ENCODE results near the gene SLC22A23.
"Not testable (repeated sequence)": the region's sequence is repeated elsewhere in the genome, so short reads cannot be mapped to it uniquely, and the experiment has no call there.

Gene SLC22A23

DNA sequence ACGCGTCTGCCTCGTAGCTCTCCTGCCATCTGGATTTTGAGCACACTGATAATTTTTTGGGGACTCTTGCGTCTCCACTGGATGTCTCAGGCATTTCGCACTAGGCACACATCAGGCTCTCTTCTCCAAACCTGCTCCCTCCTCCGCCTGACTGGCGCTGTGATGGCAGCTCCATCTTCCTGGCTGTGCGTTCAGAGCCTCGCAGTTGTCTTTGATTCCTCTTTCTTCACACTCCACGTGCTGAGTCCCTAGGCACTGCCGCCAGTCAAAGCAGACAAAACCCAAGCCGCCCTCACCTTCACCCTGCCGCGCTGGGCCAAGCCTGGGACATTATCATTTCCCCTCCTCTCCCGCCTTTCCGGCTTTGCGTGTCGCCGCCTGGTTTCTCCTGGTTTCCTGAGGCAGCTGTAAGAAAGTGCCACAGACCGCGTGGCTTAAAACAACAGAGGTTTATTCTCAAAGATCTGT lies 197.3 kb downstream of the SLC22A23 start:
- DNase-seq = peak; percentile 13

DNA sequence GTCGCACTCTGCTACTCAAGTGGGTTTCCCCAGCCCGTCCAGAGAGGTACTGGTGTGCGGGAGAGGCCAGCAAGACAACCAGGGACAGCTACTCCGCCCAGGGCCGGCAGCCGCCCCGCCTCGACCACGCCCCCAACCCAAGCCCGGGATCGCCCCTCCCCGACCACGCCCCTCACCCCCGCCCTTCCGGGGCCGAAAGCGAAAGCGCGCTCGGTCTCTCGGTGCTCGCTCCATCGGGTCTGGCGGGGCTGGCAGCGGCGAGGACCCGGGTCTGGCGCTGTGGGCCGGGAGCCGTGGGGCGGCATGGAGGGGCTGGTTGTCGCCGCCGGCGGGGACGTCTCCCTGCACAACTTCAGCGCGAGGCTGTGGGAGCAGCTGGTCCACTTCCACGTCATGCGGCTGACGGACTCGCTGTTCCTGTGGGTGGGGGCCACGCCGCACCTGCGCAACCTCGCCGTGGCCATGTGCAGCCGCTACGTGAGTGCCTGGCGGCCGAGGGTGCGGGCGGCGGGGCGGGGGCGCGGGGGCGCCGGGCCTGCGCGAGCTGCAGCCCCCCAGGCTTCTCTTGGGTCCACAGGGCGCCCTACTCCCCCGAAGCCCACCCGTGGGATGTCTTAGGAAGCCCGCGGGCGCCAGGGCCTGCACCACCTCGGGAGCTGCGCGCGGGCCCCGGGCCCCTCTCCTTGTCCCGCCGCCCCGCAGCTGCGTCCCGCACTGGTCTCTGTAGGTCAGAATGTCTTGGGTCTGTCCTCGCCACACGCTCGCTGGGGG lies 197.9 kb downstream of the SLC22A23 start, which contains the start of gene PSMG4:
Gene PSMG4, plus strand, starts transcription at position 228 of the 771 bp plus-strand sequence. Its CDS starts 76 bp downstream, at position 304.
- peak; percentile 92 for DNase-seq

DNA sequence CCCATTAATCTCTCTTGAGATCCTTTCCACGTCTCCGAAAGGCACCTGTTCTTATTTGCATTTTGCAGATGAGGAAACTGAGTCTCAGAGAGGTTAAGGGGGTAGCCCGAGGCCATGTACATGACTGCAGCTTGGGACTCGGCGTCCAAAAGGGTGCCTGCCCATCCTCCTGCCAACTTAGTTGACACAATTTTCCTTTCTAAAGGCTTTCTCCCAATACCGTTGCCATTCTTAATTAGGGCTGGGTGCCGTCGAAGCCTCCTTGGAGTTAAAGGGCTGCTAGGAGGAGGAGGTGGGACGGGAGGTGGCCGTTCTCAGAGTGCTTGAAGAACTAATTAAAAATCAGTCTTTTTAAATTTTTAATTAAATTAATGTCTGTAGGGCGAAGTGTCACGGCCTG lies 198.6 kb downstream of the SLC22A23 start:
- no peak for DNase-seq

DNA sequence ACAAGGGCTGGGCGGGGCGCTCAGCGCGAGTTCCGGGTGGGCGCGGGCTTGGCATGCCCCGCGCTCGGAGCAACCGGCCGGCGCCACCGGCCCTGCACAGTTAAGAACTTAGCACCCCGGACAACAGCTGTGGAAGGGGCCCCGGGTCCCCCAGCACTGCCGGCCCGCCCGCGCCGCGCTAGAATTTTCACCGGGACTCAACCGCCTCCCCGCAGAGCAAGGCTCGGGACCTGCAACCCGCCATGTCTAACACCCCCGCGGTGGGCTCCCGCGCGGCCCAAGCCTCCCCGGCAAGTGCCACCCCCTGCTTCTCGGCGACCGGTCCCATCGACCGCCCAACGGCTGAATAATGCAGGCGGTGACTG lies 203.3 kb downstream of the SLC22A23 start:
- DNase-seq = no peak

DNA sequence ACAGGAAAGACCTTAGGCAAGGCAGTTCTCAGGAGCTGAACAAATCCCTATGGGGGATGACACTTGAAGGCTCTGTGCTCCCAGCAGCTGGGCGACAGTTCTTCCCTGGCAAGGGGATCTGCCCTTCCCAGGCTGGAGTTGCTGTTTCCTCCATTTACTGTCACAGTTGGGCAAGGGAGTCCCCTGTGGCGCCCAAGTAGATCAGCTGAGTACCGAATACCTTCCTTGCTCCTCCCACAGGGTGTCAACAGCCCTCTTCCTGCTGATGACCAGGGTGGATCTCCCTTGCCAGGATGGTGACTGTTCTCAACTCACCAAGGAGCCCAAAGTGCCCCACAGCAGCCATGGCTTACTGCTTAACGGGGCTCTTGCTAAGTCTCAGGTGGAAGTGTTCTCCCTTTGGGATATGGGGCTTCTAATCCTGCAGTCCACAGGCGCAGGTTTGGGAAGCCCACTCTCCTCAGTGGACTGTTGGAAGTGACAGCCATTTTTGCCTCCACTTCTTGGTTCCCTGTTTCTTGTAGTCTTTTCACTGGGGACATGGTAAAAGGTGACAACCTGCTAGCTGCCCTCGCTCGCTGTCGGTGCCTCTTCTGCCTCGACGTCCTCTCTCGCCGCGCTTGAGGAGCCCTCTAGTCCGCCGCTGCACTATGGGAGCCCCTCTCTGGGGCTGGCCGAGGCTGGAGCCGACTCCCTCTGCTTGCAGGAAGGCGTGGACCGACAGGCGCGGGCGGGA lies 203.8 kb downstream of the SLC22A23 start:
- DNase-seq = no peak

DNA sequence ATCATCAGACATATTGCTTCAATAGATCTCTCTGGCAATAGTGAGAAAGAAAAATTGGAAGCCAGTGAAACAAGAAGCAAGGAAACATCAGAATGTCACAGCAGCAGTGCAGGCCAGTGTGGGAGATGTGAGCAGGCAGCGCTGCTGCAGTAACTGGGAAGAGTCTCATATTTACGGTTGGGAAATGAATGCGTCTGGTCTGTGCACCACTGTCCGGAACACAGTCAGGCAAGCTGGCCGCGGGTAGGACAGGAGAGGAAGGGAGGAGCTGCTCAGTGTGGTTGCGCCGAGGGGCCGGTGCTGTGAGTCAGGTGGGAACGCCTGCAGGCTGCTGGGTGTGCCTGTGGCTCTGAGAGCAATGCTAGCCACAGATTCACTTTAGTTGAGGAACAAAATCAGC lies 204.5 kb downstream of the SLC22A23 start:
- no peak for DNase-seq

DNA sequence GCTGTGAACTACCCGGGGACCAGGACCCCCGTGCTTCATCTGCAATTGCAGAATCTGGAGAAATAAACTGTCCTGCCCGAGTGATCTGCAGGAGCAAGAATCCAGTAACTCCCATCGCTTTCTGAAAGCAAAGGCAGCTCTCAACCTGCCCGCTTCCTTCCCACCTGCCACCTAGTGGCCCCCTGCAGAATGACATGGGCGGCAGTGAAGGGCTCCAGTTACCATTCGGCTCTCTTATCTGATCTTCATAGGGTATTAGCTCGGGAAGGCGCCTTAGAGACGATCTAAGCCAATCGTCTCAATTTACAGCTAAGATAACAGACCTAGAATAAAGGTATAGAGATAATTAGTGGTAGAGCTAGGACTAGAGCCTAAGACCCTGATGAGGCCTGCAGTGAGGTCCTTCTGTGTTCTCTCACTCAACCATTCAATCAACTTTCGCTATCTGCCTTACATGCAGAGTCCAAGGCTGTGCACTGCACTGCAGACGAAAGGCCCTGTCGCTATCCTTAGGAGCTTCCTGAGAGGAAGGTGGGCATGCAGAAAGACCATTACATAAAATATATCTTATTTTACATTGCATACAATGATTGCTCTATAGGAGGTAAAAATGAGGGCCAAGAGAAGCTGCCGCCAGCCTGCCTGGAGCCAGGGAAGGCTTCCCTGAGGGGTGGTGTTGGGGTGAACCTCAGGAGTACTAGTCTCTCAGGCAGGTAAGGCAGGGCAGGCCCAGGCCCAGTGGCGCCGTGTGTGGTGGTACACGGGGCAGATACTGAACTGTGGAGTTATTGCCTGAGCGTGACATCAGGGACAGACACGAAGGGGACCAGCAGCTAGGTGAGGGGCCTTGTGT lies 205.2 kb downstream of the SLC22A23 start:
- DNase-seq = peak; percentile 80

DNA sequence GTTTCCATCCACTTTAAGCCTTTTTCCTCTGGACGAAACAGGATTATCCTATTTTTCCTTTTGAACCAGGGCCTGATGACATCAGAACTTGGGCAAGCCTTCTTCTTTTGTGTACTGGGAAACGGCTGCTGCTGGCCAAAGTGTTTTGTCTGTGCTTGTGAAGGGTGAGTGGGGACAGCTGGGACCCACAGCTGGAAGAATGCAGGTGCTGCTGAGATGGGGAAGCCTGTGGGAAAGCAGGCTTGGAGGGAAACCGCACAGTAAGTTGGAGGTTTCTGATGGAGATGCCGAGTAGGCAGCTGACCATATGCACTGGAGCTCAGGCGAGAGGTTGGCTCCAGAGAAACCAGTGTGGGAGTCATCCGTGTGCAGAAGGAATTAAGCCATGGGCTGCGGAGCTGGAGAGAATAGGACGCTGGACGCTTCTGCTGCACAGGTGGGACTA lies 206.6 kb downstream of the SLC22A23 start:
- DNase-seq = no peak

DNA sequence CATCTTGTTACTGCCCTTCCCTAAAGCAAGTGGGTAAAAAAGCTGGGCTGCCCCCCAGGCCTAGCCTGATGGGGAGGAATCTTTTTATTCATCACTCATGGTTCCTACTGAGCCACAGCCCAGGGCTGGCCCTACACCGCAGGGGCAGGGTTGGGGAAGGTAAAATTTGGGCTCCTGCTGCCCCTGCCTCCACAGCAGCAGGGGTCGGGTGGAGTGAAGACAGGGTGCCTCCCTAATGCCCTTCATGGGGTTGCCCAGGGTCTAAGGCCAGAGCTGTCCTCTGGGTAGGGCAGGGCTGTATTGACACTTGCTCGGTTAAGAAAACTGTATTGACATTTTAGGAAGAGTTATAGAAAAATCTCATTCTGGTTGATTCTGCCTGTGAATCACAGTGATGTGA lies 207.0 kb downstream of the SLC22A23 start:
- DNase-seq = no peak

DNA sequence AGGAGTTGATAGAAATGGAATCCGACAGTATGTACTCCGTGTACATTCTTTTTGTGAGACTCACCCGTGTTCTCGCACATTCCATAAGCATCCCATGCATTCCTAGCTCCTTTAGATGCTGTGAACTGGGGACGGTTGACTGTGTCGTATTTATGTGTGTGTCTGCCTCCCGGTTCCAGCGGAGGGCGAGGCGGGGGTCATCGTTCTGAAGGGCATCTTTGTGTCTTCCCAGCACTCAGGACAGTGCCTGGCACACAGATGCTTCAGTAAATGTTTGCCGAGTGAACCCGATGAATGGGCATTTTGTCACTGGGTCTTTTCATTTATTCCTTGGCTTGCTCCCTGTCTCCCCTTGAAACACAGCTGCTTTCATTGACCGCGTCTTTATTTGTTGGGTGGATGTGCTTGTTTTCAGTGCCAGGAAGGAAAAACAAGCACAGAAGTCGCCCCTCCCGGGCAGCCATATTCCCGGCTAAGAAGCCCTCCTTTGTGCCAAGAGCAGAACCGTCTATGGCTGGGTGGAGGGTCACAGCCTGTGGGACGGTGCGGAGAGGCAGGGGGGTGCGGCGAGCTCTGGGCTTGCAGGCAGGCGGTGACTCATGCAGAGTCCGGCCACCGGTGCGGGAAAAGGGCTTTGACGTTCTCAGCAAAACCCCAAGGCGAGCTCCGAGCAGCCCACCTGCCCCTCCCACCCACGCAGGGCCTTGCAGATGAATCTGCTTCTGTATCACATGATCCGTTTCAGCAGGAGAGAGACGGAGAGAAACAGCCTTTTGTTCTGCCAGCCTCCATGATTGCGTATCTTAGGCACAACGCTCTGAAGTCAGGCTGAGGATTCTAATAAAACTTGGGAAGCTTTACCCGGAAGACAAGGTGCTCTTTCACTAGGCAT lies 209.3 kb downstream of the SLC22A23 start:
- DNase-seq = no peak

DNA sequence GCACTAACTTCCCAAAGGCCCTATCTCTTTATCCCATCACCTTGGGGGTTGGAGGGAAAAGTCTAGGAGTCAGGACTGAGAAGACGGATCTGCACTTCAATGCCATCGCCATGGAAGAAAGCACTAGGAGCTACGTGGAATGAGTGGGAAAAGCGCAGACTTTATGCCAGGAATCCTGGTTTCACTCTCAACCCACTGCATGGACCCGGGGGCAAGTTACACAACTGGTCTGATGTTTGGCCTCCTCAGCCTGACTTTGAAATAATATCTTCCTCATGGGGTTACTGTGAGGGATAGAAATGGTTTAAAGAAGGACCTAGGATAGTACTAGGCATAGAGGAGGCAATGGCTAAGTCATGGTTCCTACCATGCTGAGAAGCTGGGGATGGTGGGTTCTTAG lies 211.6 kb downstream of the SLC22A23 start:
- DNase-seq = no peak

DNA sequence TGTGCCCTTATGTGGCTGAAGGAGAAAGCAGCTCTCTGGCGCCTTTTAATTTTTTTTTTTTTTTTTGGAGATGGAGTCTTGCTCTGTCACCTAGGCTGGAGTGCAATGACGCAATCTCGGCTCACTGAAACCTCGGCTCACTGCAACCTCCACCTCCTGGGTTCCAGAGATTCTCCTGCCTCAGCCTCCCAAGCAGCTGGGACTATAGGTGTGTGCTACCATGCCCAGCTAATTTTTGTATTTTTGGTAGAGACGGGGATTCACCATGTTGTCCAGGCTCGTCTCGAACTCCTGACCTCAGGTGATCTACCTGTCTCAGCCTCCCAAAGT lies 212.1 kb downstream of the SLC22A23 start:
- DNase-seq = not testable (repeated sequence)

DNA sequence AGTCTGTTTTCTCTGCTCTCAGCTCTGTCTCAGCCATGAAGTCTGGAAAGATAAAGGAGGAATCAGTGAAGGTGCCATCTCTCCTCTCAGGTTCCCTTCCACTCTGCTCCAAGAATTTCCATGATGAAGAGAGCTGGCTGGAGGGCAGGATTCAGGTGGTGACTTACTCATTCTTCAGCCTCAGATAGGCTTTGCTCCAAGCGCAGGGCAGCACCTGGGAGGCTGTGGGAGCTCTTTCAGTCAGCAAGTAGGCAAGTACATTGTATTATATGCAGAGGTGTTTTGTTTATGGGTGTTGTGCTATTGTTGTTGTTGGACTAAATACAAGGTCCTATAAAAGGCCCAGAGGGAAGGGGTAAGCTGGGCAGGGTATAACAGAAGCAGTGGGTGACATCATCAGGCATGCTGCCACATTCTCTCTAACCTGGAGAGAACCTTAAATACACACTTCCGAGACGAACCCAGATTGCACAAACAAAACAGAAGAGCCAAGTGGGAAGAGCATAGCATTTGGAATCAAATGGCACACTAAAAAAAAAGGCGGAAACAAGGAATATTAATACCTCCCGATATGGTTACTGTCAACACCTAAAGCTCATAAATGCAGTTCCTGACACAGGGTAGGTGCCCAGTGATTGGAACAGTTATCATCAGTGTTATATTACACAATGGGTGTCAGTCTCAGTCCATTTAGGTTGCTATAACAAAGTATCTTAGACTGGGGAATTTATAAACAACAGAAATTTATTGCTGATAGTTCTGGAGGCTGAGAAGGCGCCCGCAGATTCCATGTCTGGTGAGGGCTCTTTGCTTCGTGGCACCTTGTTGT lies 212.6 kb downstream of the SLC22A23 start:
- DNase-seq = no peak

DNA sequence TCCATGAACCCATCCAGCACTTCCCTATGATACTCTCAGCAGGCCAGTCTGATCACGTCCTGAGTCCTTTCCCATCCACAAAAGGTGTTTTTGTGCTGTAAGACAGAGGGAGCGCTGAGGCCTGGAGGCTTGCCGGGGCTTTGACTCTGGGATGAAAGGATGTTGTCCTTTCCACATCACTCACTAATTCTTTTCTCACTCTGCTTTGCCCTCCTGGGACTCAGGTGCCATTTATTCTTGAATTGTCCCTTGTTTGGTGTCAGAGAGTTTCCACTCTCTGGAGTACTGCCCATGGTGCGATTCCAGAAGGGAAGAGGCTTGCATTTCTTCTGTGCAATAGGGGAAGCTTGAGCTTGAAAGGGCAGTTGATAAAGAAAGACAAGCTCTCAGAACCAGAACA lies 214.1 kb downstream of the SLC22A23 start:
- no peak for DNase-seq

DNA sequence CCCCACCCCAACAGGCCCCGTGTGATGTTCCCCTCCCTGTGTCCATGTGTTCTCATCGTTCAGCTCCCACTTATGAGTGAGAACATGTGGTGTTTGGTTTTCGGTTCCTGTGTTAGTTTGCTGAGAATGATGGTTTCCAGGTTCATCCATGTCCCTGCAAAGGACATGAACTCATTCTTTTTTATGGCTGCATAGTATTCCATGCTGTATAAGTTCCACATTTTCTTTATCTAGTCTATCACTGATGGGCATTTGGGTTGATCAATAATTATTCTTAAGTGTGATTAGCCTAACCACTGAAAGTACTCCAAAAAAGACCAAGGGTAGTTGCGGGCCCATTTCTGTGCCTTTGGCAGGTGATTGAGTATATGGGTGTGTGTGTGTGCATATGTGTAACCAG lies 215.1 kb downstream of the SLC22A23 start:
- DNase-seq = not testable (repeated sequence)

DNA sequence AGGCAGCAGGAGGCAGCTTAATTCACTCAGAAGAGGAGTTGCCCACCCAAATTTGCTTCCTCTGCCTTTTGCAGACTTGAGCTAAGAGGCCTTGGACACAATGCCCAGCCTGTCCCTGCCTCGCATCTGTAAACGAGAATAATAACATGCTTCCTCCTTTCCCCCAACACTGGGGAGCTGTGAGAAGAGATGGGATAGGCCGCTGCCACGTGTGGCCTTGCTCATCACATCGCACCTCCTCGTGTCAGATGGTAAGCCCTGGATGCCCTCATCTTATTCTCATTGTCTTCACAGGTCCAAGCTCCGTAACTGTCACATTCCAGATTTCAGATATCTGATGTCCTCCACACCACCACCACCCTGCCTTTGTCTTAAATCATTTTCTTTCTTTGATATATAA lies 216.3 kb downstream of the SLC22A23 start:
- DNase-seq = no peak

DNA sequence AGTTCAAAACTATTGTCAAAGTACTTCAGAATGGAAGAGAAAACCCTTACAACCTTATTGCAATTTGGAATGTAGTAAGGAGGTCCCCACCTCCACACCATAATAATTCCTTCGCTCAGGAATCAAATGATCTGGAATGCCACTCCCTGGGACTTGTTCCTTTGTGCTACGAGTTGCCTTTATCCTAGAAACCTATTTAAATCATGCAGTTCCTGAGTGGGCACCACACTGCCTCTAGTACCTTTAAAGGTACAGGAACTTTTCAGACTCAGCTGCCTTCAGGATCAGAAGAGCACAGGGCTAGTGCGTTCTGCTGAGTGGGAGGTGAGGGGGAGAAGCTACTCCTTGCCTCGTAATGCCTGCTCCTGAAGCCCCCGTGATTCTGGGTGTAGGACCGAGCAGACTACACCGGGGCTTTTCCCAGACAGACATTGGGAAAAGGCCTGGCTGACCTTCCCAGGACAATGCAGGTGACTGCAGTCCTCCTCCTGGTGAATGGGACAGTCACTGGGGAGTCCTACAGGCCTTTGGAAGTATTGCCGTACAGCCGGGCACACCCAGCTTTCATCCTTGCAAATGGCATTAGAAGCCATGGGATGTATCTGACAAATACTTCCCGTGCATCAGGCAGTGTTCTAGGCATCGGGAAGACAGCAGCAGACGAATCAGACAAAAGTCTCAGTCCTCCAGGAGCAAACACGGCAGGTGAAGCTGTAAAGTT lies 217.6 kb downstream of the SLC22A23 start:
- DNase-seq = no peak

DNA sequence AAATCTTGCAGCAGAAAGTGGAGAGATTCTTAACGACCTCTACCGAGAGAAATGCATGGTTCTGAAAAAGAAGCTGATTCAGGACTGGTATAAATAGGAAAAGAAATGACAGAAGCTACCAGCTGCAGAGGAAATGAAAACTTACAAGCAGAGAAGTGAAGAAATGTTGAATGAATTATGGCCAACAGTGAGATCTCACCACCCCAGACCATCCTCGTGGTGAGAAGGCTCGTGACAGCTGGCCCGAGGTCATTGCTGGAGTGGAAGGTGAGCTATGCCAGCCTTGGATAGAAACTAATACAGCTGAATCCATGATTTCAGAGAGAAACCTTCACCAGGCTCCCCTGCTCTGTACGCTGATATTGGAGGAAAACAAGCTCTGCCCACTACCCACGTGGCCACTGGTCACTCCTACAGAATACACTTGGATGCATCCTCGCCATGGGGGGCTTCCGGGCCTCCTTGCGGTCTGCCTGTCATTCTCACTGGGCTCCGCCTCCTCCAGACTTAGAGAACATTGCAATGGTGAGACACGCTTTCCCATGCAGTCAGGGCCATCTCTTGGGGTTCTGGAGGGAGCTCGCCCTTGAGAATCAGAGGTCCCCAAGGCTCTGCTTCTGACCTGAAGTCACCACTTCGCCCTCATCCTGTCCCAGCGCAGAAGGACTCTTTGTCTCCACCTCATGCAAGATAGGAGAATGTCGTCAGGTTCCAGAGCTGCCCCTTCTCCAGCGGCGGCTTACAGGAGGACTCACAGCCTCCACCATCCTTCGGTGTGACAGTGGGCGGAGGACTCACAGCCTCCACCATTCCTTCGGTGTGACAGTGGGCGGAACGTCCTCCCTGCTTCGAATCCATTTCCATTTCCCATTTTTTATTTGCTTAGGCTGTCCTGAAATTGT lies 218.8 kb downstream of the SLC22A23 start:
- no peak for DNase-seq

DNA sequence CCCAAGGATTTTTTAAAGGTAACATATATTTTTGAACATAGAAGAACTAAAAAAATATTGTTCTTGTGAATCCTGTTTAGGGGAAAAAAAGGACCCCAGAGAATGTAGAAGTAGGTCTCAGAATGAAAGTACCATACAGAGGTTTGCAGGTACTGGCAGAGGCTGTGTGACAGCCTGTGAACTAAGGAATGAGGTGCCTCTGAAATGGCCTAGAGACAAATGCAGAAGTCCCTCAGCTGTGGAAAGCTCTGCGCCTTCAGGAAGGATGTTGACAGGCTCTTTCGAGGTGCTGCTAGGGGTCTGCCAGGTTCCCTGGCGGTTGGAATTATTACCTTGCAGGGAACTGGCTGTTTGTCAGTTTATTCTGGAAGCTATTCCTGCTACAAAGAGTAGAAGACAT lies 220.8 kb downstream of the SLC22A23 start:
- no peak for DNase-seq

DNA sequence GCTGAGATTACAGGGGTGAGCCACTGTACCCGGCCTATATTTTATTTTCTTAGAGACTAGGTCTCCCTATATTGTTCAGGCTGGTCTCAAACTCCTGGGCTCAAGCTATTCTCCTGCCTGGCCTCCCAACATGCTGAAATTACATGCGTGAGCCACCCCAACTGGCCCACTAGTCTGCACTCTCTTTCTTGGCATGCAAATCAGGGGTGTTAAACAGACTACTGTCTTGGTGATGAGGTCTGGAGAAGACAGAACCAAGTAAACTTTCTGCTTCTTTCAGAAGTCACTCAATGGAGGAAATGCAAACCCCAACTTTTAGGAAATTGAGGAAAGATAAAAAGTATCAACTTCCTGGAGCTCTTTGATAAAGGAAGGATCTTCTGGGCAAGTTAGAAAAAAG lies 221.4 kb downstream of the SLC22A23 start:
- DNase-seq = no peak
